Esophagus squamous epithelium (tissue), 5 donors: Measurements from ENCODE around the gene CCNL1. TPM values are rescaled to one million over a fixed set of nuclear protein-coding genes. Genes with fewer than 3 reads are reported as not detected.

Experiments used
- DNase-seq: peaks from one replicate; lab custom pipeline; 2025; lab: John Stamatoyannopoulos, UW
- H3K27ac ChIP-seq, 4 donors: fragments of 200-600 bp; sonication (generic); one replicate each; pipeline ENCODE4 v1.5.1; 2016 to 2019; ENCODE audit warnings: mild to moderate bottlenecking in 1 of 4
- H3K27me3 ChIP-seq, 4 donors: fragments of 200-600 bp; sonication (generic); 1 replicate in 3 of 4; 2 replicates in 1 of 4; pipeline versions ENCODE4 v1.5.1 to v1.6.0; 2017 to 2021; ENCODE audit warnings: antibody characterized with exemption in 1 of 4
- H3K36me3 ChIP-seq, 3 donors: fragments of 200-600 bp; sonication (generic); one replicate each; pipeline ENCODE4 v1.5.1; 2016 to 2019
- H3K4me1 ChIP-seq, 3 donors: fragments of 200-600 bp; sonication (generic); one replicate each; pipeline ENCODE4 v1.5.1; 2017 to 2019
- H3K4me3 ChIP-seq, 4 donors: fragments of 200-600 bp; sonication (generic); 1 replicate in 3 of 4; 2 replicates in 1 of 4; pipeline ENCODE4 v1.5.1; 2016 to 2019; ENCODE audit warnings: mild to moderate bottlenecking in 2 of 4, moderate library complexity in 1 of 4
- H3K9me3 ChIP-seq, 3 donors: fragments of 200-600 bp; sonication (generic); one replicate each; pipeline ENCODE4 v1.5.1; 2016 to 2019
- POLR2A ChIP-seq, 4 donors: fragments of 450-650 bp; IDR thresholded peaks; one replicate each; pipeline ENCODE4 v1.6.1; 2017; ENCODE audit warnings: antibody characterized with exemption in 4 of 4, mild to moderate bottlenecking in 4 of 4, moderate library complexity in 3 of 4
- WGBS, 2 donors: methylation state at CpG; one replicate each; pipeline ENCODE4 v1.1.5; 2018; 5-methylcytosine and 5-hydroxymethylcytosine counted together
- intact Hi-C: fragments of 100-400 bp; cut with DNase I; formaldehyde crosslinking; loops from one replicate; pipeline ENCODE4 v1.15.0; 2022
- total RNA-seq, 4 donors: library from RNA; depleted of rRNA; stranded (reverse); fragments of >200 nt; gene quantifications; one replicate each; pipeline ENCODE4 v1.1.0, GENCODE V29; 2016
- TF ChIP-seq, protein P1 (sequence below), 6 experiments: fragments of 450-650 bp in 4 of 6; fragments of 200-600 bp in 2 of 6; sonication (generic) in 2 of 6; IDR thresholded peaks; one replicate each; pipeline ENCODE4 v1.5.1; 2016 to 2019; ENCODE audit warnings: antibody characterized with exemption in 6 of 6, mild to moderate bottlenecking in 4 of 6, moderate library complexity in 4 of 6
- donor health status: DM: yes; HTN: yes; CAD: no.

CCNL1 gene
- total RNA-seq, 4 donors from 2014 or later: 51.0 to 185 (median 121) TPM

DNA sequence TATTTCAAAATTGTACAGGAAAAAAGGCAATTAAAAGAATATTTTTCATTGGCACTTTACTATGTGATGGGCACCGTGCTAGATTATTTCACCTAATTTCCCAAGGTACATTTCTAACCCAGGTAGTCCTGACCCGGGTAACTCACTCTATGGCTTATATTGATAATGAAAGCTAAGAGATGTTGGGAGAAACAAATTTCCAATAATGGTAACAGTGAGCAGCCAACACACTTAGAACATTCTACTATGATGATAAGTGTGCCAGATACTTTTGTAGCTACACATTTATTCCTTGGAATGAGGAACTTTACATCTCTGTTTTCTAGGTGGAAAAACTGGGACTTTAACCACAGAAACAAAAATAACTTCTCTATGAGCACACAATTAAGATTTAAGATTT is 7.5 kb downstream of the CCNL1 start:
- Histone ChIP-seq H3K36me3 (peaks cover 0 to 98% (median 44%) of the 10 kb centered on the region in 3 donors), H3K4me1 (peaks cover 18 to 47% (median 30%) of the 10 kb centered on the region in 3 donors), H3K4me3 (no peak overlapping the region), H3K9me3 (no peaks in the 10 kb centered on the region), H3K27me3 (no peaks in the 10 kb centered on the region), H3K27ac (no peak overlapping the region)
- no peak for DNase-seq
- 86 to 90% methylated on average over 2 of the region's 2 CpGs for WGBS, 2 donors
- TF ChIP-seq, protein P1, sequence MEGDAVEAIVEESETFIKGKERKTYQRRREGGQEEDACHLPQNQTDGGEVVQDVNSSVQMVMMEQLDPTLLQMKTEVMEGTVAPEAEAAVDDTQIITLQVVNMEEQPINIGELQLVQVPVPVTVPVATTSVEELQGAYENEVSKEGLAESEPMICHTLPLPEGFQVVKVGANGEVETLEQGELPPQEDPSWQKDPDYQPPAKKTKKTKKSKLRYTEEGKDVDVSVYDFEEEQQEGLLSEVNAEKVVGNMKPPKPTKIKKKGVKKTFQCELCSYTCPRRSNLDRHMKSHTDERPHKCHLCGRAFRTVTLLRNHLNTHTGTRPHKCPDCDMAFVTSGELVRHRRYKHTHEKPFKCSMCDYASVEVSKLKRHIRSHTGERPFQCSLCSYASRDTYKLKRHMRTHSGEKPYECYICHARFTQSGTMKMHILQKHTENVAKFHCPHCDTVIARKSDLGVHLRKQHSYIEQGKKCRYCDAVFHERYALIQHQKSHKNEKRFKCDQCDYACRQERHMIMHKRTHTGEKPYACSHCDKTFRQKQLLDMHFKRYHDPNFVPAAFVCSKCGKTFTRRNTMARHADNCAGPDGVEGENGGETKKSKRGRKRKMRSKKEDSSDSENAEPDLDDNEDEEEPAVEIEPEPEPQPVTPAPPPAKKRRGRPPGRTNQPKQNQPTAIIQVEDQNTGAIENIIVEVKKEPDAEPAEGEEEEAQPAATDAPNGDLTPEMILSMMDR (IDR thresholded peaks at IDR 0.05): no peak
- TF ChIP-seq POLR2A (IDR thresholded peaks at IDR 0.05): no peak
- intact Hi-C loops: no loop called here

DNA sequence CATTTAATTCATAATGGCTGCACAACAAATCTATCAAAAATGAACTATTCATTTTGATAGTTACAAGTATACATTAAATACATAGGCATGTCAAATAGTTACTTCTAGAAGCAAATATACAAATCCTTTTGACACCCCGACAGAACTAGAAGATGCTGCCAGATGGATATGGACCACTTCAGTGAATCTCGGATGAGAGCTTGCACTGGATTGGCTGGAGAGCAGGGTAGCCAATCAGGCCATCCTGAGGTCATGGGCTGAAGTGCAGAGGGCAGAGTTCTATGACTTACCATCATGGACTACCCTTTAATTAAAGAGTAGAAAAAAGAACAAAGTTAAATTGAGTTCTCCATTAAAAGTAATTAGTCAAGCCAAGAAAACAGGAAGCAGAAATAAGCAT is 8.3 kb downstream of the CCNL1 start:
- no peak for DNase-seq
- no peaks in the 10 kb centered on the region for H3K27me3 ChIP-seq
- no peaks in the 10 kb centered on the region for H3K9me3 ChIP-seq
- peaks cover 17 to 38% (median 22%) of the 10 kb centered on the region in 3 donors for H3K4me1 ChIP-seq
- H3K4me3 ChIP-seq: no peak overlapping the region
- H3K27ac ChIP-seq: no peak overlapping the region
- WGBS, 2 donors: 82 to 91% methylated on average over 2 of the region's 2 CpGs
- TF ChIP-seq POLR2A (IDR thresholded peaks at IDR 0.05): no peak
- TF ChIP-seq, protein P1 (IDR thresholded peaks at IDR 0.05): no peak
- intact Hi-C loops: no loop called here
- H3K36me3 ChIP-seq: peaks cover 0 to 99% (median 41%) of the 10 kb centered on the region in 3 donors

DNA sequence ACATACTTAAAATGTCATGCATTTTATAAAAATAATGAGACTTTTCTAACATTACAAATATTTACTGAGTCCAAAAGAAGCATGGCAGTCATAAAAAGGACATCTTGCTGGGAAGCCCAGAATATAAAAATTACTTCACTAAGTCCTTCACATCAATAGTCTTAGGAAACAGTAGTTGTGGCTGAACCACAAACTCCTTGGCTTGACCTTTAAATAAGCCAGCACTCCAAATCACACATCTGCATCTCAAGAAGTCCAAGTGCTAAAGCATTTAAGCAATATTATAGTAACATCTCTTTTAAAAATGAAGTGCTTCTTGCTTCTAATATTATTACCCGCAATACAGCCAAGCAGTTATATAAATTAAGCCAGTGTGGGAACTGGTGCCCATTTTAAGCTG is 8.8 kb downstream of the CCNL1 start:
- intact Hi-C loops: no loop called here
- no peak overlapping the region for H3K27ac ChIP-seq

DNA sequence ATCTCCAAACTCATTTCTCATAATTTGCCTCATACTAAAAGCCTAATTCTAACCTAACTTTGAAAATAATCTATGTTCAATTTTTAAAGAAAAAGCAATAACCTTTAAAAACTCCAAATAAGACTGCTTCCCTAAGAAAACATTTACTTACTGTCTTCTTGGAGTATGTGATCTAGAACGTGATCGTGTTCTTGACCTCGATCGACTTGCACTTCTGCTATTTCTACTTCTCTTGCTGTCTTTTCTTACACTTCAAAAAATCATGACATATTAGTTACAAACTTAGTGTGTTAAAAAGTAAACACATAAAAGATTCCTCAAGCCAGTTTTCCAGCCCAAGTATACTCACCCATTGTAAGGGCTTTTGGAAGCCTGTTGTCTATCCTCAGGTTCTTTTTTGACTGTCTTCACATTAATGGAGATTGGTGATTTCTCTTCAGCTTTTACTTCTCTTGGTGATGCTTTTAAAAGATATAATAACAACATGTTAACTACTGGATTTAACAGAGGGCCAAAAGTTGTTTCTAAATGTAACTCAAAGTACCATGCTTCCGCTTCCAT is 10.7 kb downstream of the CCNL1 start:
- Histone ChIP-seq H3K27me3 (no peaks in the 10 kb centered on the region), H3K4me3 (no peak overlapping the region), H3K27ac (no peak overlapping the region), H3K9me3 (no peaks in the 10 kb centered on the region), H3K36me3 (peaks cover 0 to 99% (median 40%) of the 10 kb centered on the region in 3 donors), H3K4me1 (peaks cover 0 to 14% (median 5%) of the 10 kb centered on the region in 3 donors)
- intact Hi-C loops: no loop called here
- DNase-seq: no peak
- TF ChIP-seq POLR2A (IDR thresholded peaks at IDR 0.05): no peak
- TF ChIP-seq, protein P1 (IDR thresholded peaks at IDR 0.05): no peak
- WGBS, 2 donors: 84 to 93% methylated on average over 5 of the region's 5 CpGs

More for the DNA sequence above, 8.8 kb downstream of the CCNL1 start:
- Histone ChIP-seq H3K36me3 (peaks cover 0 to 99% (median 36%) of the 10 kb centered on the region in 3 donors), H3K4me1 (peaks cover 17 to 34% (median 17%) of the 10 kb centered on the region in 3 donors), H3K4me3 (no peak overlapping the region), H3K9me3 (no peaks in the 10 kb centered on the region), H3K27me3 (no peaks in the 10 kb centered on the region)
- TF ChIP-seq, protein P1 (IDR thresholded peaks at IDR 0.05): no peak
- no peak for TF ChIP-seq POLR2A (IDR thresholded peaks at IDR 0.05)
- 96 to 100% methylated on average over 1 of the region's 1 CpG for WGBS, 2 donors
- no peak for DNase-seq

DNA sequence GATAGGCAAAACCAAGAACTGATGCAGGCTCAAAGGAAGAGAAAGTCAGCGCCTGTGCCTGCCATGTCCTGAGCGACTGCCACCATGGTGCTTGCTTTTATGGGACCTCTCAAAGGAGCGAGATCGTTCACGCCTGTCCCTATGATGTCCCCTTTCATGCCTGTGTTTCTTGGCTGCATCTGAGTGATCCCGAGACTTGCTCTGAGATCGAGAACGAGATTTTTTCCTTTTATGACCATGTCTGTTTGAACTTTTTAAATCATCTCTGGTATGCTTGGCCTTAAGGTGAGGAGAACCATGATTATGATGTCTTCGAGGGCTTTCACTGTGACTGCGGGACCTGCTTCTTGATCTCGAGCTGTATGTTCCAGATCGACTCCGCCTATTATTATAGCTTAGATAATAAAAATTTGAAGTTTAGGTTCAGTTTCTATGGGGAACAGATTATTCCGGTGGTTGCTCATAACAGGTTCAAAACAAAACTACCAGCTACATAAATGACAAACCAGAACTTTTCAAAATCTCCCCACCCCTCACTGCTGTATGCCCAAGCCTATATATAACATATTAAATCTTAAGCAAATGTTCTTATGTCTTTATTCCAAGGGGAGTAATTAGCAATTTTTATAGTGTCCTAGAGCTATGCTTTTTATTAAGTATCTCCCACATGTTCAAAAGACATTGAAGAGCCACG is 11.6 kb downstream of the CCNL1 start:
- Histone ChIP-seq H3K4me3 (no peak overlapping the region), H3K4me1 (peaks cover 0 to 6% (median 0%) of the 10 kb centered on the region in 3 donors), H3K27me3 (no peaks in the 10 kb centered on the region), H3K27ac (no peak overlapping the region), H3K9me3 (no peaks in the 10 kb centered on the region), H3K36me3 (peaks cover 0 to 100% (median 40%) of the 10 kb centered on the region in 3 donors)
- 70 to 86% methylated on average over 14 to 15 of the region's 15 CpGs for WGBS, 2 donors
- TF ChIP-seq POLR2A (IDR thresholded peaks at IDR 0.05): no peak
- TF ChIP-seq, protein P1 (IDR thresholded peaks at IDR 0.05): no peak
- no peak for DNase-seq
- intact Hi-C loops: no loop called here
